ENCODE measurements around the gene DPEP2.

- TF ChIP-seq POGK (CRISPR knock-in tag; conservative IDR thresholded peaks at IDR 0.05) (no peak), NFRKB (IDR thresholded peaks at IDR 0.05) (no peak), SRSF1 (optimal IDR thresholded peaks at IDR 0.05; ENCODE audit: low read depth, low read length) (no peak), USF2 (IDR thresholded peaks at IDR 0.05; ENCODE audit: low read depth, low read length) (no peak), USF2 (CRISPR knock-in tag; IDR thresholded peaks at IDR 0.05; ENCODE audit: borderline replicate concordance) (no peak), JUN (CRISPR knock-in tag; IDR thresholded peaks at IDR 0.05) (no peak)
These were observed 35.5 kb downstream of the DPEP2 start for GRCh38 chr16:67963662-67964321.

Measured in HepG2 (cell line).